ENCODE results near the gene PRKN.

Gene PRKN

GRCh38 chr6:162151021-162151665 is 576.4 kb downstream of the PRKN start:
- Histone ChIP-seq H3K36me3 (ENCODE audit: insufficient read depth, low read length) (no peaks in the 10 kb centered on the region), H3K27ac (ENCODE audit: low read depth, low read length, poor library complexity, severe bottlenecking) (no peak overlapping the region), H3K9me2 (ENCODE audit: low read depth, low read length) (no peaks in the 10 kb centered on the region), H3K79me2 (ENCODE audit: insufficient read depth, low read length) (no peaks in the 10 kb centered on the region), H3K9me3 (ENCODE audit: low read length) (no peaks in the 10 kb centered on the region), H3K4me1 (ENCODE audit: insufficient read depth, low read length, severe bottlenecking) (no peaks in the 10 kb centered on the region), H3K4me2 (ENCODE audit: low read length) (no peak overlapping the region), H3F3A (ENCODE audit: insufficient read depth, low read length) (no peaks in the 10 kb centered on the region), H3K9ac (ENCODE audit: low read length) (no peak overlapping the region), H3K27me3 (ENCODE audit: insufficient read depth, low read length) (no peaks in the 10 kb centered on the region), H3K4me3 (ENCODE audit: low read depth, low read length, poor library complexity, severe bottlenecking) (no peak overlapping the region), H2AFZ (ENCODE audit: low read length) (no peak overlapping the region), H4K20me1 (ENCODE audit: insufficient read depth, low read length) (no peaks in the 10 kb centered on the region)
- TF ChIP-seq EZH2 (IDR thresholded peaks at IDR 0.05; ENCODE audit: borderline replicate concordance, low read length) (no peak), CTCF (IDR thresholded peaks at IDR 0.05; ENCODE audit: low read length) (no peak)

- no peak overlapping the region for H2AFZ ChIP-seq (ENCODE audit: low read length)
- H3K27ac ChIP-seq (ENCODE audit: low read depth, low read length, poor library complexity, severe bottlenecking), result no peak overlapping the region
- H3F3A ChIP-seq (ENCODE audit: insufficient read depth, low read length), result no peaks in the 10 kb centered on the region
- TF ChIP-seq EZH2 (IDR thresholded peaks at IDR 0.05; ENCODE audit: borderline replicate concordance, low read length) (no peak), CTCF (IDR thresholded peaks at IDR 0.05; ENCODE audit: low read length) (no peak)
- no peaks in the 10 kb centered on the region for H3K9me3 ChIP-seq (ENCODE audit: low read length)
- H3K4me2 ChIP-seq (ENCODE audit: low read length), result no peak overlapping the region
- H3K4me1 ChIP-seq (ENCODE audit: insufficient read depth, low read length, severe bottlenecking), result no peaks in the 10 kb centered on the region
- H3K4me3 ChIP-seq (ENCODE audit: low read depth, low read length, poor library complexity, severe bottlenecking), result no peak overlapping the region
- no peaks in the 10 kb centered on the region for H3K79me2 ChIP-seq (ENCODE audit: insufficient read depth, low read length)
- H4K20me1 ChIP-seq (ENCODE audit: insufficient read depth, low read length), result no peaks in the 10 kb centered on the region
- no peak overlapping the region for H3K9ac ChIP-seq (ENCODE audit: low read length)
- no peaks in the 10 kb centered on the region for H3K9me2 ChIP-seq (ENCODE audit: low read depth, low read length)
- no peaks in the 10 kb centered on the region for H3K27me3 ChIP-seq (ENCODE audit: insufficient read depth, low read length)
- H3K36me3 ChIP-seq (ENCODE audit: insufficient read depth, low read length), result no peaks in the 10 kb centered on the region
Observed at GRCh38 chr6:162150295-162150694, 577.3 kb downstream of the PRKN start.

GRCh38 chr6:162149786-162150185 is 577.8 kb downstream of the PRKN start:
- Histone ChIP-seq H3K79me2 (ENCODE audit: insufficient read depth, low read length) (no peaks in the 10 kb centered on the region), H3K27me3 (ENCODE audit: insufficient read depth, low read length) (no peaks in the 10 kb centered on the region), H3K4me3 (ENCODE audit: low read depth, low read length, poor library complexity, severe bottlenecking) (no peak overlapping the region), H3K9me2 (ENCODE audit: low read depth, low read length) (no peaks in the 10 kb centered on the region), H3K4me1 (ENCODE audit: insufficient read depth, low read length, severe bottlenecking) (no peaks in the 10 kb centered on the region), H4K20me1 (ENCODE audit: insufficient read depth, low read length) (no peaks in the 10 kb centered on the region), H3K27ac (ENCODE audit: low read depth, low read length, poor library complexity, severe bottlenecking) (no peak overlapping the region), H3K9me3 (ENCODE audit: low read length) (no peaks in the 10 kb centered on the region), H2AFZ (ENCODE audit: low read length) (no peak overlapping the region), H3K36me3 (ENCODE audit: insufficient read depth, low read length) (no peaks in the 10 kb centered on the region), H3K4me2 (ENCODE audit: low read length) (no peak overlapping the region), H3K9ac (ENCODE audit: low read length) (no peak overlapping the region), H3F3A (ENCODE audit: insufficient read depth, low read length) (no peaks in the 10 kb centered on the region)
- no peak for TF ChIP-seq EZH2 (IDR thresholded peaks at IDR 0.05; ENCODE audit: borderline replicate concordance, low read length)
- TF ChIP-seq CTCF (IDR thresholded peaks at IDR 0.05; ENCODE audit: low read length), result no peak

All from OCI-LY1 (cell line).